ENCODE data around the gene PCED1A.
A peak's percentile ranks its signal among the peaks of the same experiment; 100 is the strongest.
"Not testable (repeated sequence)": the region's sequence is repeated elsewhere in the genome, so short reads cannot be mapped to it uniquely, and the experiment has no call there.

The PCED1A gene

GRCh38 chr20:2822073-2822472 is 18.4 kb downstream of the PCED1A start:
- no peak for DNase-seq

DNA sequence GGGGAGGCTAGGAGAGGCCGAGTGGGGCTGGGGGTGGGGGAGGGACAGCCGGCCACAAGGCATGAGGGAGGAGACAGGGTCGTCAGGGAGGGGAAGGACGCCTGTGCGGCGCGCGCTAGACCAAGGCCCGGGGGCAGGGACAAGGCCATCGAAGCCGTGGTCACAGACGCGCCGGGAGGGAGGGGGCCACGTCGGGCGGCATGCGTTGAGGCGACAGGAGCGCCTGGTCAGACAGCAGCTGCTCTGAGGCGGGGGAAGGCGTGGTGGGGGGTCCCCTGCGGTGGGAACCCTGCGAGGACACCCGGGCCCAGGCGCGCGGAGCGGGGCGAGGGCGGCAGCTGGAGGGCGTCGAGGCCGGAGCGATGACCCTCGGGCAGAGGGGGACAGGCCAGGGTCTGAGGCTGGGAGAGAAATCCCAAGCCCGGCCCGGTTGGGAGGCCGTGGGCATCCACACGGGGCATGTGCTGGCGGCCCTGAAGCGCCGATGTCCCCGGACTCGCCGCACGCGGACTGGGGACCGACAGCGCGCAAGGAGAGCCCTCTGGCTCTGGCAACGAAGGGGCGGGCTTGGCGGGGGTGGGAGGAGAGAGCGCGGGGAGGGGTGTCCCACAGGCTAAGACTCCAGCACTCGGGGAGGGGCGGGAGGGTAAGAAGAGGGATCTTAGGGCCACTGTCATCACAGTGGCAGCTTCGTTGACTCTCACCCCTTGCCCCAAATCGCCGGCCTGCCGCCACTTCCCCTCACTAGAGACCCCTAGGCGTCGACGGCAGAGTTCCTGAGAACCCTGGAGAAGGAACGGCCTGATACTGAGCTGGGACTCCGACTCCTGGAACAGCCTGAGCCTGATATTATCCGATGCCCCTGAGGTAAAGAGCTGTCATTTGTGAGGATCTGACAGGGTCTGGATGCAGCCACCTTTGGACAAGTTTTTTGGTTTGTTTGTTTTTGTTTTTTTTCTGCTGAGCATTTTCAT is 19.3 kb downstream of the PCED1A start:
- DNase-seq: no peak

DNA sequence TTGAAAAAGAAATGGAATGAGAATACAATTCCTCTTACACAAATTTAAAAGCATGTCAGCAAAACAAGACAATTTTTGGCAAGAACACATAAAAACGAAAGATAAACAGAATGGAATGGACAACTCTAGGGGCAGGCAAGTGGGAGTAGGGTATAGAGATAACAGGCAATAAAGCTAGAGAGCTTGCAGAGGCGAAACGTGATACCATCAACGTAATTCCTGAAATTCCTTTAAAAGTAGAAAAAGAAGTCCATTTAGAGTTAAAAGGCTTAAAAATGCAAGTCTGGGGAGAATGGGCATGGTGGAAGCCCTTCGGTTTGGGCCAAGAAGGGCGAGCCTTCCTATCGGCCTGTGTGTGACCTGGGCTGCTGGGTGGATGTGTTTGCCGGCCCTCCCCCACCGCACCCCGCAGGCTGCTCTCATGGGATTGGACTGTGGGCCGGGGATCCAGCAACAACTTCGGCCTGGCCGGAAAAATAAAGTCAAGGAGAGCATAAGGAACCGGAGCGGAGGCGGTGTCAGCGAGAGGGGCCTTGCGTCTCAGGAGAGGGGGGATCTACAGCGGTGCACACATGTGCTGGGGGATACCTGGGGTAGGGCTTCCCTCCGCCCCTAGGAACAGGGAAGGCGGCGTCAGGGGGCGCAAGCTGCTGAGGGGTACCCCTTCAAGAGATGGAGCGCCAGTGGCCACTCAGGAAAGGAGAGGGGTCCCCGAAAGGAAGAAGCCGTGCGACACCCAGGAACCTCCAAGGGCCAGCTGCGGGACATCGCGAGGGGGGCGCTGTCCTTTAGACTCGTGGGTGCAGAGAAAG is 20.2 kb downstream of the PCED1A start:
- no peak for DNase-seq

GRCh38 chr20:2817891-2818595 is 22.4 kb downstream of the PCED1A start:
- DNase-seq: no peak

DNA sequence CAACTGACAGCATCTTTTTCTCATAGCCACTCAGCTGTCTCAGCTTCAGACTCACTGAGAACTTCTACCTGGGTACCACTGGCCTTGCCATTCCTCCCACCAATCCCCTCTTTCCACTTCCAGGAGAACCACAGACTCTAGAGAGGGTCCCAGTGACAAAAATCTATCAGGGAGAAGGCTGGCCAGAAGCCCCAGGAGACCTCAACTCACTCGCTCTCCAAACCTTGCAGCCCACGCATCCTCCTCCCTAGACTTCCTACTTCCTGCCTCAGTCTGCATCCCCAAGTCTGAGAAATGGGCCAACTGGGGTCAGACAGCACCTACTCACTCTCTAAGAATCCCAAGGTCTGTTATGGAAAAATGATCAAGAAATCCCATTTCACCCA is 23.1 kb downstream of the PCED1A start:
- no peak for DNase-seq

DNA sequence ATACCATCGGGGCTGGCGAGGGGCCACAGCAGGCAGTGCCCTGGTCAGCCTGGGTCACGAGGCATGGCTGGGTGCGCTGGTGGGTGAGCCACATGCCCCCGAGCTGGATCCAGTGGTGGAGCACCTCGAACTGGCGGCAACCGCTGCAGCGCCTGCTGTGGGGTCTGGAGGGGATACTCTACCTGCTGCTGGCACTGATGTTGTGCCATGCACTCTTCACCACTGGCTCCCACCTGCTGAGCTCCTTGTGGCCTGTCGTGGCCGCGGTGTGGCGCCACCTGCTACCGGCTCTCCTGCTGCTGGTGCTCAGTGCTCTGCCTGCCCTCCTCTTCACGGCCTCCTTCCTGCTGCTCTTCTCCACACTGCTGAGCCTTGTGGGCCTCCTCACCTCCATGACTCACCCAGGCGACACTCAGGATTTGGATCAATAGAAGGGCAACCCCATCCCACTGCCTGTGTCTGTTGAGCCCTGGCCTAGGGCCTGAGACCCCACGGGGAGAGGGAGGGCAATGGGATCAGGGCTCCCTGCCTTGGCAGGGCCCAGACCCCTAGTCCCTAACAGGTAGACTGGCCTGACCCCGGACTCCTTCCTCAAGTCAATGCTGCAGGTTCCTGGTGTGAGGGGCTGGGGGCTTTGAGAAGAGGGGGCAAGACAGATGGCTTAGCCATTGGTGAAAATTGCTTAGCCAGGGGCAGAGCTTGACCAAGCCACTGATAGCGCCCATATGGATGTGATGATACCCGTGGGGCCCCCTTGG is 23.7 kb downstream of the PCED1A start:
- no peak for DNase-seq

DNA sequence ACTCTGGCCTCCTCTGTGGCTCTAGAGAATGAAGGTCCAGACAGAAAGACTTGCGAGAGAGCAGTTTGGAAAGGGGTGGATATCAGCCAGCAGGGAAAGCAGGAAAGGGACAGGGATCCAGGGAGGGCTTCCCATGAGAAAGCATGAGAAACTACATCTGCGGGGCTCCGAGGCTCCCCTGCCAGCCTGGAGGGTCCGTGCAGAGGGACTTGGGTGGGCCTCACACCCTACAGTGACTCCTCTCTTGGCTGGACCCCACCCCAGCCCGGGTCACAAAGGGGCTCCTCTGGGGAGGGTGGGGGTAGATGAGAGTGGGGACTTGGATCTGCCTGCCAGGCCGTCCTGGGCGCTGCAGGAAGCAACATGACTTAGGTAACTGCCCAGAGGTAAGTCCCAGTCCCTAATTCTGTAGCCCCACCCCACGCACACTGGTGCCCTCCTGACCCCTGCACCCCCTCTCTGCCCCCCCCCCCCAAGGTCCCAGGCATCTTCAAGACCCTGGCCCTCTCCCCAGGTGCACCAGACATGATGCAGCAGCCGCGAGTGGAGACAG is 24.3 kb downstream of the PCED1A start, which contains the start of gene TMEM239:
TMEM239 (plus strand) TSS at position 335 of the 553 bp plus-strand sequence; CDS start at position 526, 191 bp downstream.
- DNase-seq: no peak

GRCh38 chr20:2815242-2815900 is 25.1 kb downstream of the PCED1A start:
- DNase-seq: no peak

DNA sequence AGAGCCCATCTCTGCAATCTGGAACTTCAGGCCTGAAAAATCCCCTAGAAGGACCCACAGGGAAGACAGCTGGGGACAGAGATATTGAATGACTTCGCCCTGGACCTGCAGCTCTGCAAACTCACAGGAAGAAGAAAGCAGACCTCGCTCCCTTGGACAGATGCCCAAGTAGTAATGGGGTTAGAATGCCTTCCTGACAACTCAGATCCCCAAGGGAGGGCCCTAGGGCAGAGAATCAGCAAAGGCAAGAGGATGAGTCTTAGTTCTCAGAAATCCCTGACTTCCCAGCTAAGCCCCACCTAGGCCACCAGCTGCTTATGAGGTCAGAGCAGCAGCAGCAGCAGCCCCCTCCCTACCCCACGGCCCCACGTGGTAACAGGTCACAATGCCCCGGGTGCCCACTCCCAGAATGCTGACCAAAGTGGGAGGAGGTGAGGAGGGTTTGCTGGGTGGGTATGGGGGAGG is 25.8 kb downstream of the PCED1A start, which contains the start of gene C20orf141:
C20orf141 (plus strand) TSS at position 401 of the 465 bp plus-strand sequence. CDS start 198 bp downstream, outside the sequence.
- DNase-seq: peak; percentile 46

GRCh38 chr20:2814076-2814475 is 26.4 kb downstream of the PCED1A start:
- DNase-seq: no peak

- DNase-seq: no peak
These were observed 28.3 kb downstream of the PCED1A start for GRCh38 chr20:2812189-2812588.

DNA sequence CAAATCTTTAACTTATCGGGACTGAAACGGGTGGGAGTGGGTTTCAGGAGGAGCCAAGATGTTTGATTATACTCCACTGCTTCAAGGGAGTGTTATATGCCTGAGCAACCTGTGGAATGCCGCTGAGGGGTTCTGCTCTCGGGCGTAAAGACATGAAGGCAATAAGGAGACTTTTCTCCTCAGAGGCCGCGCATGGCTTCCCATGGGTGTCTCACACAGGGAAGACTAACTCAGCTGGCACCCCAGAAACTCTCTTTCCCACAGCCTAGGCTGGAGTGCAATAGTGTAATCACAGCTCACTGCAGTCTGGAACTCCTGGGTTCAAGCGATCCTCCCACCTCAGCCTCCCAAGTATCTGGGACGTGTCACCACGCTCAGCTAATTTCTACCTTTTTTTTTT is 30.8 kb downstream of the PCED1A start:
- no peak for DNase-seq

- DNase-seq: not testable (repeated sequence)
These were observed 32.5 kb downstream of the PCED1A start for GRCh38 chr20:2807929-2808328.

GRCh38 chr20:2807019-2807418 is 33.4 kb downstream of the PCED1A start:
- DNase-seq: no peak

DNA sequence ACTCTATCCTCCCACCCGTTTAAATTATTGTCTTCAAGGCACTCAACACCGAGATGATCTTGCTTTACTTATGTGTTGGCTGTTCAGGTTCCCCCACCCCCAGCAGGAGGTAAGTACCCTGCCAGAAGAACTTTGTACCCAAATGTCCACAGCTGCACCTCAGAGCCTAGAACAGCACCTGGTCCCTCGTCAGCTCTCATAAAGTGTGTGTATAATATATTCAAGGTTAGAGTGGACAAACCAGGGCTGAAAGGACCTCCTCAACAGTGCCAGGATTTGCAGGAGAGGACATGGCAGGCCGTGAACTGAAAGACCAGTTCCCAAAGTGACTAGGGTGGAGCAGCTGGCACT is 34.1 kb downstream of the PCED1A start:
- DNase-seq: no peak

- DNase-seq: no peak
These were observed 34.6 kb downstream of the PCED1A start for GRCh38 chr20:2805689-2806350.

DNA sequence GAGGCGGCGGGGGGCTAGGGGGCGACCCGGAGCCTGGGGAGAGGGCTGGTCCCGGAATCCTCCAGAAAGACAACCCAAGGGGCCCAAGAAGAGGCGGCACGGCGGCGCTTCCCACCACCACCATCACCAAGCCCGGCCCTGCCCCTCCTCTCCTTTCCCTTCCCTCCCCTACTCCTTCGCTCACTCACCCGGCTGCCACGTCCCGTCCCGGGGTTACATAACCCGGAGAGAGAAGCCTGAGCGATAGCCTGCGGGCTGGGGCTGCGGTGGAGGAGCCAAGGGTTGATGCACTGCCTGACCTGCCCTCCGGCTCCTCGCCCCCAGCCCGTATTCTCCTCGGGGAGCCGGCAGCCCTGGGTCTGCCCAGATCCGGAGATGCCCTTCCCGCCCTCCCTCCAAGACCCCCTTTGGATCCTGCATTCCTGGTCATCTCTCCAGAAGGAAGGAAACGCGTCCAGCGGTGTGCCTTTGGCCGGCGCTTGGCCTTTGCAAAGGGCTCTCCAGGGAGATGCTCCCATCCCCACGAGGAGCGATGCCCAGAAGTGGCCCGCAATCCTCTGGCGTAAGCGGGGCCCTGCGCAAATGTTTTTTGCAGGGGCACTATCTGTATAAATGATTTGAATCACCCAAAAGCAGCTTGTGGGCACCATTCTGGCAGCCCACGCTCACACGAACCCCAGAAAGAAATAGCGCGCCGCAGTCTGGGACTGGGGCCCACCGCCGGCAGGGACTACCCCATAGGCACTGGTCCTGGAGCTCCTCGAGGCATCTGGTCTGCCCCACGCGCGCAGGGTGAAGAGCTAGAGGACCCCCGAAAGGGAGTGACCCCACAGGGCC is 35.4 kb downstream of the PCED1A start:
- peak; percentile 27 for DNase-seq

GRCh38 chr20:2804041-2804828 is 36.2 kb downstream of the PCED1A start:
- no peak for DNase-seq

DNA sequence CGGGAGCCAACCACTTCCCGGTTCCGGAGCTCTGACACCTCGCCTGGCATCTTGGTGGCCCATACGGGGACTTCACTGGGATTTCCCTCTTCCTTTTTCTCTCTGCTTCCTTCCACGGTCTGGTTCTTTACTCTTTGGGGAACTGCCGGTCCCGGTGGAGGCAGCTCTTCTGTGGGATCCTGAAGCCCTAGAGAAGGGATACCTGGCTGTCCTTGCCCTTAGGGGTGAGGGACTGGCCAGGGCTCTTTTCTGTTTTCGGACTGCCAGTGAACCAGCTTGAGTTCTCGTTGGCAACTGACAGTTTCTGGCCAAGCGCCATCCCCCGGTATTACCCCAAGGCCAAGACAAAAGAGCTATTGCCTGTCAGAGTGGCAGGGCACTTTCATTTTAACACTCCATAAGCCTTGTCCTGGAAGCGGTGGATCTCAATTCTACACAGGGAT is 39.1 kb downstream of the PCED1A start:
- no peak for DNase-seq
